Choroid plexus epithelial cell (primary cell): ENCODE results near the gene TTC34.

Experiments
- DNase-seq: peaks from one replicate; pipeline ENCODE4 v3.0.0-alpha.2; 2010; ENCODE audit warnings: low read depth
- H3K4me3 ChIP-seq: 2 replicates; pipeline ENCODE4 v1.5.1; 2011; ENCODE audit warnings: low read depth, mild to moderate bottlenecking, control low read depth, low read length, moderate library complexity
- TF ChIP-seq, protein P1 (sequence below): conservative IDR thresholded peaks from 2 replicates; pipeline ENCODE4 v1.5.1; 2011; ENCODE audit warnings: low read depth, mild to moderate bottlenecking, control low read depth, inconsistent platforms, low read length, moderate library complexity

The TTC34 gene

DNA sequence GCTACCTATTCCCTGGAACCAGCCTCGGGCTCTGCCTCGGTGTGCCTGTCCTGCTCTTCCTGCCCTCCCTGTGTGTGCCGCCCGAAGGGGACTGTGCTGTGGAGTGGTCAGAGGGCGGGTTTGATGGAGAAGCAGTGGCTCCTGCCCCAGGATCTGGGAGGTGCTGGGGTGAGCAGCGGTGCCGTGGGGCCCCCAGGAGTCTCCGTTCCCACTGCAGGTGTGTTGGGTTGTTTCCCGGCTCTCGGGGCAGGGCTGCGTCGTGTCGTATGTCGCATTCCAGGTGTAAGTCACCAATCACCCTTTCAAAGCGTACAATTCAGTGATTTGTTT is 32.6 kb upstream of the TTC34 start:
- TF ChIP-seq, protein P1, sequence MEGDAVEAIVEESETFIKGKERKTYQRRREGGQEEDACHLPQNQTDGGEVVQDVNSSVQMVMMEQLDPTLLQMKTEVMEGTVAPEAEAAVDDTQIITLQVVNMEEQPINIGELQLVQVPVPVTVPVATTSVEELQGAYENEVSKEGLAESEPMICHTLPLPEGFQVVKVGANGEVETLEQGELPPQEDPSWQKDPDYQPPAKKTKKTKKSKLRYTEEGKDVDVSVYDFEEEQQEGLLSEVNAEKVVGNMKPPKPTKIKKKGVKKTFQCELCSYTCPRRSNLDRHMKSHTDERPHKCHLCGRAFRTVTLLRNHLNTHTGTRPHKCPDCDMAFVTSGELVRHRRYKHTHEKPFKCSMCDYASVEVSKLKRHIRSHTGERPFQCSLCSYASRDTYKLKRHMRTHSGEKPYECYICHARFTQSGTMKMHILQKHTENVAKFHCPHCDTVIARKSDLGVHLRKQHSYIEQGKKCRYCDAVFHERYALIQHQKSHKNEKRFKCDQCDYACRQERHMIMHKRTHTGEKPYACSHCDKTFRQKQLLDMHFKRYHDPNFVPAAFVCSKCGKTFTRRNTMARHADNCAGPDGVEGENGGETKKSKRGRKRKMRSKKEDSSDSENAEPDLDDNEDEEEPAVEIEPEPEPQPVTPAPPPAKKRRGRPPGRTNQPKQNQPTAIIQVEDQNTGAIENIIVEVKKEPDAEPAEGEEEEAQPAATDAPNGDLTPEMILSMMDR = no peak
- no peak for DNase-seq
- H3K4me3 ChIP-seq = no peak overlapping the region

DNA sequence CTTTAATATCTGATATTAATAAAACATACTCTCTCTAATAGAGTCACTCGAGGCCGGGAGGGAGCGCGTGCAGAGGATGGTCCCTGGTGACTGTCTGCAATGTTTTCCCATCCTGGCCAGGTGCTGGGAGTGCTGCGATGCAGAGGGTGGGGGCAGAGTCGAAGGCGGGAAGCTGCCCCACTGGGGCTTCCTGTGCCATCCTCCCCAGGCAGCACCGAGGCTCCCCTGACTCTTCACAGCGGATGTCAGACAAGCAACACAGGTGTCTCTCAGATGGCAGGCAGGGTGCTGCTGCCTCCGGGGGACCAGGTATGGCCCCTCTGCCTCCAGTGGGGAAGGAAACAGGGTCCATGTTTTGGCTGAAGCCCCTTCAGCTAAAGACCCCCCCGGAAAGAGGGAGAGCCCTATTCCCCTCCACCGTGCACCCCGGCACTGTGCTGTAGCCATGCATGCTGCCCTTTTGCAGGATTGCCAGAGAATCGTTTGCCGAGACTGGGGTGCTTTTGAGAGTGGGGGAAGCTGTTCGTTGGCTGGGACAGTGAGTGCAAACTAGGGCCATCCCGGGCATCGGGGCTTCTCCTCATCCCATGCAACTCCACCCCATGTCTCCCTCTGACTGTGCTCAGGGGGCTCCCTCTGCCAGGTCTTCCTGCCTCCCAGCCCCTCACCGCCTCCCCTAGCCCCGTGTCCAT is 32.1 kb upstream of the TTC34 start:
- H3K4me3 ChIP-seq = no peak overlapping the region
- TF ChIP-seq, protein P1 = no peak
- no peak for DNase-seq

DNA sequence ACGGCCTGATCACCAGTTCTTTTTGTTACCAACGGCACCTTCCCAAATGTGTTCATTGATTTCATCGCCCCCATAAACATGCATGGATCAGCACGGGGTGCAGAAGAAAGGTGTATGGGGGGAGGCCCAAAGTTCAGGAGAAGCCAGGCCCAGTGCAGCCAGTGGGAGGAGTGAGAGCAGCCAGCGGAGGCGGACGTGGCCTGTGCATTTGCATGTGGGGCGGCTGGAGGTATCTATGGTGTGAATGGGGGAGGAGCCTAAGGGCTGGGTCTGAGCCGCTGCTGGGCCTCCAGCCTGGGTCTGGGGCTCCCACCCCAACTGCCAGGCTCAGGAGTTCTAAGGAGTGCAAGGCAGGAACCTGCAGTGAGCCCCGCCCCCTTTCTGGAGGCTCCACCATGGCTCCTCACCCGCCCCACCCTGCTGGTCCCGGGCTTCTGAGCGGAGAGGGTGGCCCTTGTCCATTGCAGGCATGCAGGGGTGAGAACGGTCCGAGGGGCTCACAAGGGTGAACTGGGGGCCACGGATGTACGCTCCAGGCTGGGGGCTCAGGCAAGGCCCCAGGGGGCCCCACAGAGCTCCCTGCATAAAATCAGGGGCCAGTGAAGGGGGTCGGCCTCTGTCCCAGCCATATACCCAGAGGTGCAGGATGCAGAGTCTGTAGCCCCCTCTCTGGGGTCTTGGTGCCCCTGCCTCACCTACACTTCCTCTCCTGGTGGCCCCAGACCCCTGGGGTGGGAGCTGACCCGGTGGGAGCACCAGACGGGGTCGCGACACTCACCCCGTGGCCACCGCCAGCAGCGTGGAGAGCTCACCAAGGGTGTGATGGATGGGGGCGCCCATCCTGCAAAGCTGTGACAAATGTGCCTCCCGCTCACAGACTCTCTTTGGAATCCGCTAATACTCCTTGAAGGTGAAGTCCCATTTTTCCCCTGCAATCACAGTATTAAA is 31.3 kb upstream of the TTC34 start:
- TF ChIP-seq, protein P1 = no peak
- no peak for DNase-seq
- no peak overlapping the region for H3K4me3 ChIP-seq

DNA sequence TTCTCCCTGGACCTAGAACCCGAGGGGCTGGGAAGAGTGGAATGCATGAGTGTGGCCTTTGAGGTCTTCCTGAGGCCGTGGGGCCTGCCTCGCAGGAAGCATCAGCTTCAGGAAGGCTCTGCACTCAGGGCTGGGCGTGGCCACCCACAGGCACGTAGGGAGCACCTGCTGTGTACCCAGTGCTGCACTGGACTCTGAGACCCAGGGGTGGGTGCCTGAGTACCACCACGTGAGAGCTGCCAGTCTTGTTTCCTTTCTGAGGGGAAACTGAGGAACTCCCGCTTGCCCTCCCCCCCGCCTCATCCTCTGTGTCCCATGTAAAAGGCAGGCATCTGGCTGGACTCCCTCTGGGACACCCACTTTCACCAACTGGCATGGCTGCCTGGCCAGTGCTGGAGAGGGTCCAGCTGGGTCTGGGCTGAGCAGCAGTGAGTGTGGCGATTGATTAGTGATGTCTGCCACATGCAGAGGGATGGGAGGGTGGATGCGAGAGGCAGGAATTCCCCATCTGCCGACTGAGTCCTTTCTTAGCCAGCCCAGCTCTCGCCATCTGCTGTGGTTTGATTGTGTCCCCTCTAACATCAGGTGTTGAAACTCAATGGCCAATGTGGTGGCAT is 30.2 kb upstream of the TTC34 start:
- DNase-seq = no peak
- H3K4me3 ChIP-seq = no peak overlapping the region
- TF ChIP-seq, protein P1 = no peak

DNA sequence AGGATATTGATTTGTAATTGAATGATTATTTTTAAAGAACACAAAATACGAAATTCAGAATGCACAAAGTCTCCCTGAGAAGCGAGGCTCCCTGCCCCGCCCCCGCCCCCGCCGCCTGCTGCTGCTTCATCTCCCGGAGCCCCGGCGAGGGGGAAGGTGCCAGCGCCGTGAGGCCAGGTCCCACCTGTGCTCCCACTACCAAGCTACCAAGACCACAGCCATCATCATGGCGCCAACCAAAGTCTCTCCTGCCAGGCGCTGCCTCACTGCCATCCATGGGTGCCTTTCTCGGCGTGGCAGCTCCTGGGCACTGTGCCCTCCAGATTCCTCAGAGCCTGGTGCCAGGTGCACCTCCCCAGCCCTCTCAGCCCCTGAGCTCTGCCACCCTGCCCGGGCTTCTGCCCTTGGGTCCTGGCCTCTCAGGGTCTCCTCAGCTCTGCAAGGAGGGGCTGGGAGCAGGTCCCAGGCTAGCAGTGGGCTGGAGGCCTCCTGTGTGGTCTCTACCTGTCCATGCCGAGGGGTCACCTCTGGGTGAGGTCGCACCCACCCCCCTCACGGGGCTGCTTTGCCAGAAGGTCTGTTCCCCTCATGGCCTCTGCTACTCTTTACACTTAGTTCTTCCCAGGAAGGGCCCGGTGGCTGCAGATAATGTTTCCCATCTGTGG is 29.4 kb upstream of the TTC34 start:
- TF ChIP-seq, protein P1 = no peak
- DNase-seq = no peak

DNA sequence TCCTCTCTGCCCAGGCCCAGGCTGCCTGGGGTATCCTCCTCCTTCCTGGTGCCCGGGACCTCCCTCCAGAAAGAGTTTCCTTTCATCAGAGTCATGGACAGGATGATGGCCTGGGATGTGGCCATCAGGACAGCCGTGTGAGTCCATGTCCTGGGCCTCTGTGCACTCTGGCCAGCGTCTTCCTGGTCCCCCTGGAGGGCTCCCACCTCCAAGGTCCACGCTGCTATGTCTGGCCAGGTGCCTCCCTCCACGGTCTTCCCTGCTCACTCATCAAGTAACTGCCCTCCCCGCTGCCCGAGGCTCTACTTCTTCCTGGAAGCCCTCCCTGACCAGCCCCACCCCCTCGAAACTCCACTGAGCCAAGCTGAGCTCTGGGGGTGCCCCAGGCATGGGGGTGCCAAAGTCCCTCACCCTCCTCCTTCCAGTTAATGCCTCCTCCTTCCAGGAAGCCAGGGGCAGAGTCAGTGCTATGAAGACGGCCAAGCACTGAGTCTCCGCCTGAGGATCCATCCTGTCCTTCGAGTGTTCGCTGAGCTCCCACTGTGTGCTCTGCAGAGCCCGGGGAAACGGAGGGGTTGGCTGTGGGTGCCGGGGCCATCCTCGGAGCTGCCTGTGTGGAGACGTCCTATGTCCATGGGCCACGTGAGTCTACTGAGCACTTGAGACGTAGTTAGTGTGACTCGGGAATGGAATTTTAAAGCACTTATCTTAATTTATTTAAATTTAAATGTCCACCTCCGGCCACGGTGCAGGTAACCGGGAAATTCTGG is 28.5 kb upstream of the TTC34 start:
- no peak overlapping the region for H3K4me3 ChIP-seq
- DNase-seq = no peak
- TF ChIP-seq, protein P1 = no peak

More for the DNA sequence above, 29.4 kb upstream of the TTC34 start:
- no peak overlapping the region for H3K4me3 ChIP-seq
